Ishikawa (cell line): ENCODE measurements around the gene IDH3A.

ENCODE experiments used
- CEBPB ChIP-seq: IDR thresholded peaks from 2 replicates; pipeline ENCODE4 v1.6.1; 2012
- CREB1 ChIP-seq: IDR thresholded peaks from 2 replicates; pipeline ENCODE4 v1.6.1; 2012; ENCODE audit warnings: low read depth
- EGR1 ChIP-seq: IDR thresholded peaks from 2 replicates; pipeline ENCODE4 v1.6.1; 2012
- EP300 ChIP-seq: IDR thresholded peaks from 2 replicates; pipeline ENCODE4 v1.6.1; 2012; ENCODE audit warnings: borderline replicate concordance
- FOXM1 ChIP-seq: IDR thresholded peaks from 2 replicates; pipeline ENCODE4 v1.6.1; 2012; ENCODE audit warnings: low read depth, borderline replicate concordance
- NFIC ChIP-seq: IDR thresholded peaks from 2 replicates; pipeline ENCODE4 v1.6.1; 2012
- RAD21 ChIP-seq: IDR thresholded peaks from 2 replicates; pipeline ENCODE4 v1.6.1; 2012; ENCODE audit warnings: low read depth
- REST ChIP-seq: IDR thresholded peaks from 2 replicates; pipeline ENCODE4 v1.6.1; 2012; ENCODE audit warnings: low read depth, mild to moderate bottlenecking
- TAF1 ChIP-seq: IDR thresholded peaks from 2 replicates; pipeline ENCODE4 v1.6.1; 2012; ENCODE audit warnings: low read depth, mild to moderate bottlenecking
- TCF12 ChIP-seq: IDR thresholded peaks from 2 replicates; pipeline ENCODE4 v1.6.1; 2012; ENCODE audit warnings: low read depth
- TEAD4 ChIP-seq: IDR thresholded peaks from 2 replicates; pipeline ENCODE4 v1.6.1; 2012
- YY1 ChIP-seq: IDR thresholded peaks from 2 replicates; pipeline ENCODE4 v1.6.1; 2012; ENCODE audit warnings: low read depth
- ZBTB7A ChIP-seq: IDR thresholded peaks from 2 replicates; pipeline ENCODE4 v1.6.1; 2012; ENCODE audit warnings: low read depth
- TF ChIP-seq, protein P1 (sequence below): IDR thresholded peaks from 2 replicates; pipeline ENCODE4 v1.6.1; 2012
- TF ChIP-seq, protein P2 (sequence below): IDR thresholded peaks from 2 replicates; pipeline ENCODE4 v1.6.1; 2012

IDH3A gene

DNA sequence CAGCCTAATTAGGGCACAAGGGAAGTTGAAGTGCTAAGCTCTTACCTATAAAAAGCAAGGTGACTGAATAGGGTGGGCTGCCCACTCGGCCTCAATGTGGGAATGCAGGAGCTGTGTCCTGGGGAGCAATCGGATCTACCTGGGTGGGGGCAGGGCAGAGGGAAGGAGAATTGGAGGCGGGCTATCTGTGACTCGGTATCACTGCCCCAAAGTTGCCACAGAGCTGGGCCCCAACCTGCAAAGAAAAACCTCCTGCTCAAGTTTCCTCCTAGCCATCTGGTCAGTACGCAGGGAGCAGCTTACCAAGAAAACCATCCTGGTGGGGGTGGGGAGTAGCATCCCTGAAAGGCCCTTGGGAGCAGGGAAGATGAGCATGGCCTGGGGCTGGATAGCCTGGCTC lies 28.6 kb upstream of the IDH3A start:
- no peak for TF ChIP-seq TAF1
- no peak for TF ChIP-seq EP300
- no peak for TF ChIP-seq ZBTB7A
- TF ChIP-seq FOXM1: no peak
- TF ChIP-seq REST: no peak

- TF ChIP-seq CREB1 (no peak), EGR1 (no peak), TEAD4 (no peak), ZBTB7A (no peak), REST (peak; percentile 67)
- TF ChIP-seq, protein P1, sequence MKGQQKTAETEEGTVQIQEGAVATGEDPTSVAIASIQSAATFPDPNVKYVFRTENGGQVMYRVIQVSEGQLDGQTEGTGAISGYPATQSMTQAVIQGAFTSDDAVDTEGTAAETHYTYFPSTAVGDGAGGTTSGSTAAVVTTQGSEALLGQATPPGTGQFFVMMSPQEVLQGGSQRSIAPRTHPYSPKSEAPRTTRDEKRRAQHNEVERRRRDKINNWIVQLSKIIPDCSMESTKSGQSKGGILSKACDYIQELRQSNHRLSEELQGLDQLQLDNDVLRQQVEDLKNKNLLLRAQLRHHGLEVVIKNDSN: no peak
These were observed 23.9 kb upstream of the IDH3A start for GRCh38 chr15:78125267-78125666.

DNA sequence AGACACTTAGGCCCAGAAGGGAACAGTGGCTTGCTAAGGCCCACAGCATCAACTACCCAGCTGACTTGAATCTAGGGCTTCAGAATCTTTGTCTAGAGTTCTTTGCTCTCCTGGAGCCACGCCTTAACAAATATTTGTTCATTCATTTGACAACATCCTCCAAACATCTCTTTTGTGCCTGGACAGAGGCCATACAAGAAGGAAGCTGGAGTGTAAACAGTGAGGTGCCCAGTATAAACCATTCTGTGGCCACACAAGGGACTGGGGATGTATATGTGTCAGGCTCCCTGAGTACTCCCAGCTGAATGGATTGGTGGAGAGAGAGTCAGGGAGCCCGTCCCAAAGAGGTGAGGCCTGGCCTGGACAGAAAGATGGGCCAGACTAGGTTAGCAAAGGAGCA lies 21.3 kb upstream of the IDH3A start:
- no peak for TF ChIP-seq ZBTB7A
- no peak for TF ChIP-seq TEAD4
- TF ChIP-seq, protein P2, sequence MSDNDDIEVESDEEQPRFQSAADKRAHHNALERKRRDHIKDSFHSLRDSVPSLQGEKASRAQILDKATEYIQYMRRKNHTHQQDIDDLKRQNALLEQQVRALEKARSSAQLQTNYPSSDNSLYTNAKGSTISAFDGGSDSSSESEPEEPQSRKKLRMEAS: no peak
- TF ChIP-seq NFIC: no peak
- TF ChIP-seq RAD21: no peak
- TF ChIP-seq TAF1: no peak
- TF ChIP-seq CEBPB: no peak
- no peak for TF ChIP-seq EP300
- TF ChIP-seq, protein P1: no peak
- no peak for TF ChIP-seq FOXM1
- no peak for TF ChIP-seq TCF12
- TF ChIP-seq REST: no peak
- no peak for TF ChIP-seq CREB1
- TF ChIP-seq YY1: no peak
- TF ChIP-seq EGR1: no peak

GRCh38 chr15:78129077-78129750 lies 19.9 kb upstream of the IDH3A start:
- TF ChIP-seq TAF1 (no peak), YY1 (no peak), ZBTB7A (no peak), EP300 (no peak), CEBPB (no peak), REST (no peak), TEAD4 (no peak), FOXM1 (no peak), NFIC (no peak)
- TF ChIP-seq, protein P2: no peak
